ENCODE results near the gene CARD19. TPM values are rescaled to one million over a fixed set of nuclear protein-coding genes. Genes with fewer than 3 reads are reported as not detected.

Gene CARD19
- total and polyA plus RNA-seq, 2 donors (not counting 1 experiment from before 2014, with no cell fraction given): 31.9 to 63.4 TPM

- ChIA-PET POLR2A (interaction anchor here (0.5 to 1.0 kb wide), 2 partner anchors 9 to 16 kb away, joined by 4 to 6 read pairs; no protein-coding TSS in a partner anchor), CTCF (interaction anchor here (0.6 to 1.4 kb wide), 4 partner anchors 13 to 53 kb away, joined by 3 to 8 read pairs (median 5); no protein-coding TSS in a partner anchor)
- Histone ChIP-seq H3K4me1 (ENCODE audit: control insufficient read depth in 2 of 2, insufficient read depth in 2 of 2, low read length in 2 of 2) (peaks cover 43 to 53% of the 10 kb centered on the region in 2 donors), H3K9me3 (ENCODE audit: control extremely low read depth in 1 of 3, control insufficient read depth in 2 of 3, insufficient read depth in 1 of 3, low read length in 2 of 3) (no peaks in the 10 kb centered on the region), H3K4me3 (ENCODE audit: control extremely low read depth in 1 of 5, extremely low read depth in 1 of 5, insufficient read depth in 1 of 5, low read depth in 2 of 5, low read length in 4 of 5) (no peak overlapping the region), H3K27ac (ENCODE audit: low read length in 2 of 2) (peak overlapping the region; percentile 79 to 80), H3K9ac (ENCODE audit: low read length) (no peak overlapping the region), H3K79me2 (ENCODE audit: control insufficient read depth, insufficient read depth, low read length) (peaks cover 14% of the 10 kb centered on the region), H2AFZ (ENCODE audit: insufficient read depth, low read depth, low read length, poor library complexity, severe bottlenecking) (no peak overlapping the region), H3K36me3 (replicated peaks in 1 of 2; ENCODE audit: control extremely low read depth in 1 of 2, control insufficient read depth in 1 of 2, extremely low read depth in 1 of 2, insufficient read depth in 2 of 2, low read length in 1 of 2) (peaks cover 0 to 3% of the 10 kb centered on the region in 2 experiments), H4K20me1 (ENCODE audit: control insufficient read depth, insufficient read depth, low read length, poor library complexity, severe bottlenecking) (no peaks in the 10 kb centered on the region), H3K4me2 (replicated peaks; ENCODE audit: low read depth, low read length, poor library complexity, severe bottlenecking) (peak overlapping the region; percentile 94), H3K27me3 (replicated peaks in 1 of 4; ENCODE audit: control extremely low read depth in 1 of 4, control insufficient read depth in 3 of 4, insufficient read depth in 4 of 4, low read length in 3 of 4) (no peaks in the 10 kb centered on the region)
- Mint-ChIP-seq H3K9me3 (ENCODE audit: insufficient read depth) (no peaks in the 10 kb centered on the region), H3K27ac (peak overlapping the region; percentile 95), H3K4me3 (peak overlapping the region; percentile 84), H3K27me3 (no peaks in the 10 kb centered on the region), H3K4me1 (peaks cover 63% of the 10 kb centered on the region)
- TF ChIP-seq, protein P1, sequence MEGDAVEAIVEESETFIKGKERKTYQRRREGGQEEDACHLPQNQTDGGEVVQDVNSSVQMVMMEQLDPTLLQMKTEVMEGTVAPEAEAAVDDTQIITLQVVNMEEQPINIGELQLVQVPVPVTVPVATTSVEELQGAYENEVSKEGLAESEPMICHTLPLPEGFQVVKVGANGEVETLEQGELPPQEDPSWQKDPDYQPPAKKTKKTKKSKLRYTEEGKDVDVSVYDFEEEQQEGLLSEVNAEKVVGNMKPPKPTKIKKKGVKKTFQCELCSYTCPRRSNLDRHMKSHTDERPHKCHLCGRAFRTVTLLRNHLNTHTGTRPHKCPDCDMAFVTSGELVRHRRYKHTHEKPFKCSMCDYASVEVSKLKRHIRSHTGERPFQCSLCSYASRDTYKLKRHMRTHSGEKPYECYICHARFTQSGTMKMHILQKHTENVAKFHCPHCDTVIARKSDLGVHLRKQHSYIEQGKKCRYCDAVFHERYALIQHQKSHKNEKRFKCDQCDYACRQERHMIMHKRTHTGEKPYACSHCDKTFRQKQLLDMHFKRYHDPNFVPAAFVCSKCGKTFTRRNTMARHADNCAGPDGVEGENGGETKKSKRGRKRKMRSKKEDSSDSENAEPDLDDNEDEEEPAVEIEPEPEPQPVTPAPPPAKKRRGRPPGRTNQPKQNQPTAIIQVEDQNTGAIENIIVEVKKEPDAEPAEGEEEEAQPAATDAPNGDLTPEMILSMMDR (IDR thresholded peaks at IDR 0.05): no peak
- no peak for TF ChIP-seq EZH2 (IDR thresholded peaks at IDR 0.05; ENCODE audit: borderline replicate concordance, insufficient read depth, low read depth, low read length, poor library complexity, severe bottlenecking)
- ATAC-seq (ENCODE audit: low read depth) (peak; percentile 32), DNase-seq (no peak)
- intact Hi-C loops (cut with micrococcal nuclease): loop anchor here (1.0 to 5.0 kb wide), 5 partner anchors 15 to 509 kb away; partner anchors contain the start of gene NINJ1
- 48% methylated on average over 6 of the region's 14 CpGs for WGBS (ENCODE audit: insufficient coverage)
These were observed 38.2 kb upstream of the CARD19 start for GRCh38 chr9:93057703-93058354.
